Vagina (tissue), 2 donors: ENCODE measurements around the gene SOHLH2. TPM values are rescaled to one million over a fixed set of nuclear protein-coding genes. Genes with fewer than 3 reads are reported as not detected.

Experiments used
- DNase-seq, 2 donors: peaks; one replicate each; pipeline ENCODE4 v3.0.0-alpha.2; 2017; ENCODE audit errors: extremely low spot score in 2 of 2
- H3K27ac ChIP-seq: fragments of 200-600 bp; sonication (generic); one replicate; pipeline ENCODE4 v1.5.1; 2019
- H3K27me3 ChIP-seq: fragments of 200-600 bp; sonication (generic); one replicate; pipeline ENCODE4 v1.5.1; 2019
- H3K36me3 ChIP-seq, 2 donors: fragments of 200-600 bp; sonication (generic); one replicate each; pipeline ENCODE4 v1.5.1; 2017 to 2019
- H3K4me1 ChIP-seq: fragments of 200-600 bp; sonication (generic); one replicate; pipeline ENCODE4 v1.5.1; 2019
- H3K4me3 ChIP-seq, 2 donors: fragments of 200-600 bp; sonication (generic); 1 replicate in 1 of 2; 2 replicates in 1 of 2; pipeline ENCODE4 v1.5.1; 2016 to 2019
- H3K9me3 ChIP-seq: fragments of 200-600 bp; sonication (generic); one replicate; pipeline ENCODE4 v1.5.1; 2019
- CTCF ChIP-seq, 3 experiments: fragments of 450-650 bp in 2 of 3; fragments of 200-600 bp in 1 of 3; sonication (generic) in 1 of 3; IDR thresholded peaks; one replicate each; pipeline ENCODE4 v1.5.1; 2017 to 2019; ENCODE audit warnings: antibody characterized with exemption in 3 of 3, mild to moderate bottlenecking in 2 of 3, moderate library complexity in 2 of 3
- POLR2A ChIP-seq, 2 donors: fragments of 450-650 bp; IDR thresholded peaks; one replicate each; pipeline ENCODE4 v1.6.1; 2017; ENCODE audit warnings: antibody characterized with exemption in 2 of 2, mild to moderate bottlenecking in 2 of 2, moderate library complexity in 2 of 2
- POLR2AphosphoS5 ChIP-seq, 2 donors: sonication (generic); formaldehyde crosslinking; IDR thresholded peaks; one replicate each; pipeline ENCODE4 v1.9.0; 2017; ENCODE audit warnings: antibody characterized with exemption in 2 of 2, mild to moderate bottlenecking in 2 of 2, low read depth in 1 of 2; ENCODE audit not compliant: insufficient read depth in 1 of 2
- intact Hi-C: fragments of 100-400 bp; cut with DNase I; formaldehyde crosslinking; loops from one replicate; pipeline ENCODE4 v1.15.1; 2023
- total RNA-seq: library from RNA; depleted of rRNA; stranded (reverse); fragments of >200 nt; gene quantifications from one replicate; pipeline ENCODE4 v1.2.3, GENCODE V29; 2016

SOHLH2 gene
- total RNA-seq, 1 donor from 2014 or later = not detected

- no peaks in the 10 kb centered on the region for H3K36me3 ChIP-seq
- TF ChIP-seq POLR2AphosphoS5 (IDR thresholded peaks at IDR 0.05; ENCODE audit: insufficient read depth in 1 of 2, low read depth in 1 of 2) = no peak
- TF ChIP-seq POLR2A (IDR thresholded peaks at IDR 0.05) = no peak
- TF ChIP-seq CTCF (IDR thresholded peaks at IDR 0.05) = no peak
- DNase-seq = no peak
- H3K4me3 ChIP-seq = no peak overlapping the region
- H3K27ac ChIP-seq = no peak overlapping the region
- intact Hi-C loops = no loop called here
- H3K9me3 ChIP-seq = no peaks in the 10 kb centered on the region
- no peaks in the 10 kb centered on the region for H3K27me3 ChIP-seq
- H3K4me1 ChIP-seq = no peaks in the 10 kb centered on the region
Measured at GRCh38 chr13:36251526-36251925, 37.2 kb upstream of the SOHLH2 start.

DNA sequence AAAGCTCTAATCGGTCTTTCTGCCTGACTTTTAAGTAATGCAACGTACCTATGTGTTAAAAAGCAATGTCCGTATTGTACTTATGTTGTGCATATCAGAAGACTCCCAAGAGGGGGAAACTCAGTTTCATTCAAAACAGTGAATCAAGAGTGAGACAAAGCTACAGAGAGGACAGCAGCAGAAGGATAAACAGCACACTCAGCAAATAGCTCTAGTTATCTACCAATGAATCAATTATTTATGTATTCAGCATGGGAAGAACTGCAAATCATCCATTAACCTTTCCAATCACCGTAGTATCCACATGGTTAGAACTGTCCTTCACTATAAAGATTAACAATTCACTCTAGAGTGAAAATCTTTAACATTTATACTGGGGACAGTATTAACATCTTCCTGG, 36.7 kb upstream of the SOHLH2 start:
- no peak for TF ChIP-seq CTCF (IDR thresholded peaks at IDR 0.05)
- no peak for TF ChIP-seq POLR2AphosphoS5 (IDR thresholded peaks at IDR 0.05; ENCODE audit: insufficient read depth in 1 of 2, low read depth in 1 of 2)
- DNase-seq = no peak
- Histone ChIP-seq H3K27me3 (no peaks in the 10 kb centered on the region), H3K4me1 (no peaks in the 10 kb centered on the region), H3K27ac (no peak overlapping the region), H3K9me3 (no peaks in the 10 kb centered on the region), H3K36me3 (no peaks in the 10 kb centered on the region), H3K4me3 (no peak overlapping the region)
- intact Hi-C loops = no loop called here

- Histone ChIP-seq H3K4me1 (no peaks in the 10 kb centered on the region), H3K27me3 (no peaks in the 10 kb centered on the region), H3K36me3 (no peaks in the 10 kb centered on the region), H3K9me3 (no peaks in the 10 kb centered on the region), H3K4me3 (no peak overlapping the region), H3K27ac (no peak overlapping the region)
- TF ChIP-seq POLR2AphosphoS5 (IDR thresholded peaks at IDR 0.05; ENCODE audit: insufficient read depth in 1 of 2, low read depth in 1 of 2) (no peak), CTCF (IDR thresholded peaks at IDR 0.05) (no peak), POLR2A (IDR thresholded peaks at IDR 0.05) (no peak)
- no peak for DNase-seq
- intact Hi-C loops = no loop called here
Measured at GRCh38 chr13:36248700-36249099, 34.3 kb upstream of the SOHLH2 start.

DNA sequence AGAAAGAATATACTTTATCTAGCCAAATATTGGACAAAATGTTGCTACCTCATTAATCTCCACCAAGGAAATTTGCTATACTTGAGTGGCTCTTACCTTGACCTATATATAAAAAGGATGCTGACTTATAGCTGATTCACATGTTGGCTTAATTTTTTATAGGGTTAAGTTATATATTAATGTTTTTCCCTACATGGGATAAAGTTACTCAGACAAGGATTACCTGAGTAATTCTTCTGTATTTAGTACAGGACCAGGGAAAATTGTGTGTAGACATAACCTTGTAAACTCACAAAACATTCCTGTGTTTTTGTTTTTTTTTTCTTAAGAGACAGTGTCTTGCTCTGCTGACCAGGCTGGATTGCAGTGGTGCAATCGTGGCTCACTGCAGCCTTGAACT, 30.6 kb upstream of the SOHLH2 start:
- no peak for DNase-seq
- intact Hi-C loops = no loop called here
- H3K27me3 ChIP-seq = no peaks in the 10 kb centered on the region
- no peak overlapping the region for H3K27ac ChIP-seq
- H3K4me1 ChIP-seq = no peaks in the 10 kb centered on the region
- TF ChIP-seq POLR2AphosphoS5 (IDR thresholded peaks at IDR 0.05; ENCODE audit: insufficient read depth in 1 of 2, low read depth in 1 of 2) = no peak
- TF ChIP-seq POLR2A (IDR thresholded peaks at IDR 0.05) = no peak
- no peak for TF ChIP-seq CTCF (IDR thresholded peaks at IDR 0.05)
- no peak overlapping the region for H3K4me3 ChIP-seq
- H3K36me3 ChIP-seq = no peaks in the 10 kb centered on the region
- no peaks in the 10 kb centered on the region for H3K9me3 ChIP-seq

- TF ChIP-seq CTCF (IDR thresholded peaks at IDR 0.05) (no peak), POLR2AphosphoS5 (IDR thresholded peaks at IDR 0.05; ENCODE audit: insufficient read depth in 1 of 2, low read depth in 1 of 2) (no peak), POLR2A (IDR thresholded peaks at IDR 0.05) (no peak)
- H3K9me3 ChIP-seq = no peaks in the 10 kb centered on the region
- no peaks in the 10 kb centered on the region for H3K27me3 ChIP-seq
- DNase-seq = no peak
- no peaks in the 10 kb centered on the region for H3K36me3 ChIP-seq
- H3K27ac ChIP-seq = no peak overlapping the region
- intact Hi-C loops = no loop called here
- H3K4me3 ChIP-seq = no peak overlapping the region
- H3K4me1 ChIP-seq = no peaks in the 10 kb centered on the region
Measured at GRCh38 chr13:36244073-36244472, 29.7 kb upstream of the SOHLH2 start.
